OCI-LY7 (cell line): ENCODE results near the gene PI4K2A. TPM values are rescaled to one million over a fixed set of nuclear protein-coding genes. Genes with fewer than 3 reads are reported as not detected.

Source experiments
- BruUV-seq: library from RNA; stranded (reverse); fragments of 400-500 nt; replicated peaks from 2 replicates; lab custom pipeline; 2021; lab: Mats Ljungman, UMichigan
- CTCF ChIA-PET: fragments of 300-600 bp; sonication (Branson Sonifier 250); formaldehyde crosslinking; loops from one replicate; lab custom pipeline; 2022; ENCODE audit warnings: antibody characterized with exemption; ENCODE audit not compliant: unreplicated experiment; lab: Charles Lee
- POLR2A ChIA-PET: fragments of 300-600 bp; sonication (Branson Sonifier 250); formaldehyde crosslinking; loops from one replicate; lab custom pipeline; 2022; ENCODE audit warnings: antibody characterized with exemption; lab: Charles Lee
- DNase-seq: peaks from one replicate; pipeline ENCODE4 v3.0.0-alpha.2; 2015; ENCODE audit warnings: low spot score
- H2AFZ ChIP-seq: fragments of 200-600 bp; sonication (generic), shearing (Covaris generic); 2 replicates; pipeline ENCODE4 v1.6.1; 2014; ENCODE audit warnings: mild to moderate bottlenecking, antibody characterized with exemption, low read length, moderate library complexity
- H3K27ac ChIP-seq: fragments of 200-600 bp; sonication (generic); 2 replicates; pipeline ENCODE4 v1.5.1; 2014; ENCODE audit warnings: mixed run types, low read depth, mild to moderate bottlenecking, moderate library complexity, low read length, inconsistent platforms; ENCODE audit not compliant: poor library complexity, severe bottlenecking
- H3K36me3 ChIP-seq: fragments of 200-600 bp; sonication (generic); 2 replicates; pipeline ENCODE4 v1.6.1; 2014; ENCODE audit warnings: mild to moderate bottlenecking, antibody characterized with exemption, low read length, moderate library complexity, mixed read lengths; ENCODE audit not compliant: insufficient read depth
- H3K4me1 ChIP-seq: fragments of 200-600 bp; sonication (generic); 2 replicates; pipeline ENCODE4 v1.5.1; 2014; ENCODE audit warnings: mild to moderate bottlenecking, low read length; ENCODE audit not compliant: insufficient read depth, poor library complexity, severe bottlenecking
- H3K4me2 ChIP-seq: fragments of 200-600 bp; sonication (generic); 2 replicates; pipeline ENCODE4 v1.6.1; 2014; ENCODE audit warnings: mild to moderate bottlenecking, low read length
- H3K4me3 ChIP-seq: fragments of 200-600 bp; sonication (generic); 2 replicates; pipeline ENCODE4 v1.5.1; 2014; ENCODE audit warnings: mild to moderate bottlenecking, low read depth, low read length; ENCODE audit not compliant: poor library complexity, severe bottlenecking
- H3K79me2 ChIP-seq: fragments of 200-600 bp; sonication (generic); 2 replicates; pipeline ENCODE4 v1.6.1; 2016; ENCODE audit warnings: low read depth, mild to moderate bottlenecking, low read length, moderate library complexity, mixed read lengths; ENCODE audit not compliant: insufficient read depth
- H3K9me2 ChIP-seq: fragments of 200-600 bp; sonication (generic); 2 replicates; pipeline ENCODE4 v1.6.1; 2016; ENCODE audit warnings: mild to moderate bottlenecking, low read length, mixed read lengths; ENCODE audit not compliant: insufficient read depth
- H3K9me3 ChIP-seq: fragments of 200-600 bp; sonication (generic); 2 replicates; pipeline ENCODE4 v1.6.1; 2014; ENCODE audit warnings: mild to moderate bottlenecking, mixed run types, low read length, mixed read lengths
- H4K20me1 ChIP-seq: fragments of 200-600 bp; sonication (generic); 2 replicates; pipeline ENCODE4 v1.6.1; 2014; ENCODE audit warnings: mild to moderate bottlenecking, antibody characterized with exemption, low read length, moderate library complexity, mixed read lengths; ENCODE audit not compliant: insufficient read depth
- CTCF ChIP-seq: fragments of 200-600 bp; sonication (generic); conservative IDR thresholded peaks from 2 replicates; pipeline ENCODE4 v1.5.1; 2014; ENCODE audit warnings: mild to moderate bottlenecking, antibody characterized with exemption, low read length, moderate library complexity, mixed read lengths
- EZH2phosphoT487 ChIP-seq: fragments of 200-600 bp; sonication (generic); IDR thresholded peaks from 2 replicates; pipeline ENCODE4 v1.6.1; 2018; ENCODE audit warnings: low read depth, borderline replicate concordance, mild to moderate bottlenecking, mixed run types, antibody characterized with exemption, low read length, moderate library complexity, mixed read lengths
- intact Hi-C: fragments of 100-400 bp; cut with micrococcal nuclease; formaldehyde crosslinking; loops from one replicate; pipeline ENCODE4 v1.10.0; 2022; ENCODE audit not compliant: unreplicated experiment
- total RNA-seq, 2 experiments: library from RNA; depleted of rRNA in 1 of 2; stranded (reverse); fragments of >200 nt in 1 of 2; shearing (Covaris generic) in 1 of 2; gene quantifications; 2 replicates each; pipeline ENCODE4 v1.2.3, GENCODE V29; 2014 to 2022

Gene PI4K2A
- total RNA-seq, 2 experiments from 2014 or later, result 9.2 to 12.7 TPM

DNA sequence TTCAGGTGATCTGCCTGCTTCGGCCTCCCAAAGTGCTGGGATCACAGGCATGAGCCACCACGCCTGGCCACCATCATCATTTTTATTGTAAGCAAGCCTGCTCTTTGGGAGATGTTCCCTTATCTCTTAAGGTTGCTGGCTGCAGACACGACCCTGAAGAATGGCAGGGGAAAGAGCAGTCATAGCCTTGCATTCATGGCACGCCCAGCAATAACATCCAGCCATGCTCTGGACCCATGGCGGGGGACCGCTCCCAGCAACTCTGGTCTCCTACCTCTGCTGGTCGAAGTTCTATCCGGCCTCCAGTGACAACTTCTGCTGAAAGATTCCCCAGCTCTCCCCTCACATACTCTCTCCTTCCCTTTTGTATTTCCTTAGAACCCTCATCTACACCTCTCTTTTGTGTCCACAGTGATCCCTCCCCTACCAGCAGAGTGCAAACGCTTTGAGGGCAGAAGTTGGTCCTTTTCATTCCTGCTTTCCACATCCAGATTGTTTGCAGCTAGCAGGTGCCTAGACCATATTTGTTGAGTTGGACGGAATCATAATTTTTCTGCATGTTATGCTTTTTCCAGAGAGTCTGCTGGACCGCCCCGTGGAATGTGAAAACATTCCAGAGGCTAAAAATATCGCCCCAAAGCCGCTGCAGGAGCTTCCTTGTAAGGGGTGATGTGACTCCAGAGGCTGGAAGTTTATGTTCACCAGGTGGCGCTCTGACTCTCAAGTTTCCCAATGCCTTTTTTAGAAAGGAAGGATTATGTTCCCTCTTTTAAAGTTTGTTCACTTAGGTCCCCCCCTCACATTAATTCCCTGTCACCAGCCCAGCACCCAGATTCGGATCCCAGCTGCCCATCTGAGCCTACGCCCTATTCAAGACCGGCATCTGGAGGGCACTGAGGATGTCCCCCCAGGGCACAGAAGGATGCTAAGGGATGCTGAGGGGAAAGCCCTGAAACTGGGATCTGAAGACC is 68.8 kb downstream of the PI4K2A start:
- POLR2A ChIA-PET, result interaction anchor here (0.7 to 1.3 kb wide), 3 partner anchors 11 to 161 kb away, joined by 3 read pairs; no protein-coding TSS in a partner anchor
- Histone ChIP-seq H3K27ac (no peak overlapping the region), H3K4me2 (no peak overlapping the region), H3K79me2 (no peaks in the 10 kb centered on the region), H2AFZ (no peak overlapping the region), H3K36me3 (no peaks in the 10 kb centered on the region), H4K20me1 (no peaks in the 10 kb centered on the region), H3K4me3 (no peak overlapping the region), H3K9me2 (no peaks in the 10 kb centered on the region), H3K9me3 (no peaks in the 10 kb centered on the region), H3K4me1 (no peaks in the 10 kb centered on the region)
- TF ChIP-seq CTCF (peak; percentile 92), EZH2phosphoT487 (no peak)
- BruUV-seq, result no TSS peak
- DNase-seq, result peak; percentile 41
- intact Hi-C loops, result loop anchor here (1.0 kb wide), 1 partner anchor 22 kb away; no protein-coding TSS in a partner anchor
- CTCF ChIA-PET, result no interaction called here

GRCh38 chr10:97711640-97712572 is 71.4 kb downstream of the PI4K2A start:
- intact Hi-C loops, result no loop called here

More at GRCh38 chr10:97711640-97712572, 71.4 kb downstream of the PI4K2A start:
- DNase-seq, result no peak
- Histone ChIP-seq H3K9me3 (no peaks in the 10 kb centered on the region), H3K79me2 (no peaks in the 10 kb centered on the region), H3K4me3 (no peak overlapping the region), H3K4me1 (no peaks in the 10 kb centered on the region), H3K36me3 (no peaks in the 10 kb centered on the region), H3K9me2 (no peaks in the 10 kb centered on the region), H2AFZ (no peak overlapping the region), H4K20me1 (no peaks in the 10 kb centered on the region), H3K4me2 (no peak overlapping the region), H3K27ac (no peak overlapping the region)
- TF ChIP-seq CTCF (no peak), EZH2phosphoT487 (no peak)
- POLR2A ChIA-PET, result no interaction called here
- CTCF ChIA-PET, result no interaction called here
- BruUV-seq, result no TSS peak
